Hepatic stellate cell (primary cell): Measurements from ENCODE around the gene EPHB4.
"Not testable (repeated sequence)": the region's sequence is repeated elsewhere in the genome, so short reads cannot be mapped to it uniquely, and the experiment has no call there.

Experiments used
- DNase-seq: peaks from one replicate; pipeline ENCODE4 v3.0.0; 2011; ENCODE audit warnings: low spot score

EPHB4 gene

DNA sequence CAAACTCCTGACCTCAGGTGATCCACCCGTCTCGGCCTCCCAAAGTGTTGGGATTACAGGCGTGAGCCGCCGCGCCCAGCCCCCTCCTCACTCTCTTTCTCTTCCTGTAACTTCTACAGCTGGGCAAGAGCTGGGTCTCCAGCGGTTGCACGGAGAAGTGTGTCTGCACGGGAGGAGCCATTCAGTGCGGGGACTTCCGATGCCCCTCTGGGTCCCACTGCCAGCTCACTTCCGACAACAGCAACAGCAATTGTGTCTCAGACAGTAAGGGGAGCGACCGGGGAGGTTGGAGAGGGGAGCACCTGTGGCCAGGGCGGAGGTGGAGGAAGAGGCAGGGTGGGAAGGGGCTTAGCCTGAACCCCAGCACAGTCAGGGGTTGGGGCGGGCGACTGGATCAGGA is 41.4 kb downstream of the EPHB4 start:
- DNase-seq: no peak

DNA sequence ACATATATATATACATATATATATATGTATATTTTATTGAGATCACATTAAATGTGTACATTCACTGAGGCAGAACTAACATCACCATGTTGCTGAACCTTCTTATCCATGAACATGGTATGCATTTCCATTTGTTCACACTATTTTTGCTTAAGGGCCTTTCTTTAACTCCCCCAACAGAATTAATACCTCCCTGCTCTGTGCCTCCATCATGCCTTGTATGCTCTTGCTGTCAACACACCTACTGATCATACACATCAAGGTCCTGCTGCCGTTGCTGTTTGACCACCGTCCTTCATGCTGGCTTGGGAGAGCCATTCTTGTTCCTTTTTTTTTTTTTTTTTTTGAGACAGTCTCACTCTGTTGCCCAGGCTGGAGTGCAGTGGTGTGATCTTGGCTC is 43.5 kb downstream of the EPHB4 start:
- no peak for DNase-seq

DNA sequence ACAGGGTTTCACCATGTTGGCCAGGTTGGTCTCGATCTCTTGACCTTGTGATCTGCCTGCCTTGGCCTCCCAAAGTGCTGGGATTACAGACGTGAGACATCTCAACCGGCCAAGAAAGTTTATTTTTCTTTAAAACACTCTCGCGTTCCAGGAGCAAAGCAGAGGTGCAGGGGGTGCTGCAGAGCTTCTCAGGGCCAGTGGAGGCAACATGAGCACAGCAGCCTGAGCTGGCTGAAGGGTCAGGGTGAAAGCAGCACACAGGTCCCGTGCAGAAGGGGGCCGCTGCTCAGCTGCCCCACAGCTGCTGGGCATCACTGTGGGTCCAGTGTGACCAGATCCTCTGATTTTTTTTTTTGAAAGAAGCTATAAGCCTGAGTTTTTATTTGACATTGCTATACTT is 46.1 kb downstream of the EPHB4 start:
- DNase-seq: no peak

DNA sequence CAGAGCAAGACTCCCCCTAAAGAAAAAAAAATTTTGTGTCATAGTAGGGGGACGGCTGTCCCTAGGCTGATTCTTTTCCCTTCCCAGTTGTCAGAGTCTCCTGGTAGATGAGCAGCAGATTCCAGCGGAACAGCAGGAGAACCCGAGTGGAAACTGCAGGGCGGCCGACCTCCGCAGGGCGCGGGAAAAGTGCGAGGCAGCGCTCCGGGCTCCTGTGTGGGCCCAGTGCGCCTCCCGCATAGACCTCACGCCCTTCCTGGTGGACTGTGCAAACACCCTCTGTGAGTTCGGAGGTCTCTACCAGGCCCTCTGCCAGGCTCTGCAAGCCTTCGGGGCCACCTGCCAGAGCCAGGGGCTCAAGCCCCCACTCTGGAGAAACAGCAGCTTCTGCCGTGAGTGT is 48.0 kb downstream of the EPHB4 start:
- no peak for DNase-seq

DNA sequence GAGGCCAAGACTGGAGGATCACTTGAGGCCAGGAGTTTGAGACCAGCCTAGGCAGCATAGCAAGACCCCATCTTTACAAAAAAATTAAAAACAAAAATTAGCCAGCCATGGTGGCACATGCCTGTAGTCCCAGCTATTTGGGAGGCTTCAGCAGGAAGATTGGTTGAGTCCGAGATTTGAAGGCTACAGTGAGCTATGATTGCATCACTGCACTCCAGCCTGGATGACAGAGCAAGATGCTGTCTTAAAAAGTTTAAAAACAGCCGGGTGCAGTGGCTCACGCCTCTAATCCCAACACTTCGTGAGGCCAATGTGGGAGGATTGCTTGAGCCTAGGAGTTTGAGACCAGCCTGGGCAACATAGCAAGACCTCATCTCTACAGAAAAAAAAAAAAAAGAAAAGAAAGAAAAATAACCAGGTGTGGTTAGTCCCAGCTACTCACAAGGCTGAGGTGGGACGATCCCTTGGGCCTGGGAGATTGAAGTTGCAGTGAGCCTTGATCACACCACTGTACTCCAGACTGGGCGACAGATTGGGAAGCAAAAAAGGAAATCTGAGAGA is 49.2 kb downstream of the EPHB4 start:
- no peak for DNase-seq

DNA sequence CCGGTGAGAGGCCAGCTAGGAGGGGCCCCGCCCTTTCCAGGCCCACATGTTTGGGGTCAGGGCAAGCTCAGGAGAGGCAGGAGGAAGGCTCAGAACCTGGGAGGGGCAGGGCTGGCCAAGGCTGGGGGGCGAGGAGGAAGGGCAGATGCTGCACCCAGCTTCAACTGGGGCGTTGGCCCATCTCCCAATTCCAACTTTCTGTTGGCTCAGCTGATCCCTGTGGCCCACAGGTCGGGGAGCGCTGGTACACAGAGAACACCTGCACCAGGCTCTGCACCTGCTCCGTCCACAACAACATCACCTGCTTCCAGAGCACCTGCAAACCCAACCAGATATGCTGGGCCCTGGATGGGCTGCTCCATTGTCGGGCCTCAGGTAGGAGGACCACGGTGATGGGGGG is 53.8 kb downstream of the EPHB4 start:
- DNase-seq: no peak

DNA sequence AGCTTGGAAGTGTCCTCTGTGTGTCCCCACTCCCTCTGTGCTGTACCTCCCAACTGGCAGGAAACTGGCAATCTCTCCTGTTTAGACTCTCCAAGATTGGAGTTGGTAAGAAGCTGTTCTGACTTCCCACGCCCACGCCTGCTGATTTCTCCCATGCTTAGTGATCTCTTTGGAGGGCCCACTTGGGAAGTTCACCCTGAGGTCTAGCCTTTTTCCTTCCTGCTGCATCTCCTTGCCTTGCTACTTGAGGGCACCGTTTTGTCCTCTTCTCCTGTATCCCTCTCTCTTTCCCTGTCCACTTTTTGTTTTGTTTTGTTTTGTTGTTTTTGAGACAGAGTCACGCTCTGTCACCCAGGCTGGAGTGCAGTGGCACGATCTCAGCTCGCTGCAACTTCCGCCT is 58.5 kb downstream of the EPHB4 start:
- DNase-seq: no peak

DNA sequence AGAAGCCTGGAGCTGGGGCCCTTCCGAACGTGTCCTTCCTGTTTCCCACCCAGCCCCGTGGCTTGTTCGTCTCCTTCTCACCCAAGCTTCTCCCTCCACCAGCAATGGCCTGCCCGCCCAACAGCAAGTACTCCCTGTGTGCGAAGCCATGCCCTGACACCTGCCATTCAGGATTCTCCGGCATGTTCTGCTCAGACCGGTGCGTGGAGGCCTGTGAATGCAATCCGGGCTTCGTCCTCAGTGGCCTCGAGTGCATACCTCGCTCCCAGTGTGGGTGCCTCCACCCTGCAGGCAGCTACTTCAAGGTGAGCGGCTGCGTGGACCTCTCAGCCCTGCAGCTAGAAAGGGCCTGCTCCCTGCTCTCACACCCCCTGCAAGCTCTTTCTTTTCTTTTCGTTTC is 62.1 kb downstream of the EPHB4 start:
- no peak for DNase-seq

DNA sequence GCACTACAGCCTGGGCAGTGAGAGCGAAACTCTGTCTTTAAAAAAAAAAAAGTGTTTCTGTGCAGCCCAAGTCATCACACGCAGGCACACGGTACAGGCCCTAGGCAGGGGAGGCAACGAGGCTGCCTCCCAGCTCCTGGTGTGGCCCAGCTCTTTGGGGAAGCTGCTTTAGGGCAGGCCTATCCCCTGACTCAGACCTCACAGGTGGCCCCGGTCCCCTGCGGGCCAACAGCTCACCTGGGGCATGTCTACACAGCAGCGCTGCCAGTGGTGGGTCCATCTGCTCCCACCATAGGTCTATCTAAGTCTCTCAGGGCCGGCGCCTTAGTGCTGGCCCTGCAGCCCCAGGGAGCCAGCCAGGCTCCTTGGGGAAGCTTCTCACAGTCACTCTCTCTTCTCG is 62.5 kb downstream of the EPHB4 start:
- no peak for DNase-seq

DNA sequence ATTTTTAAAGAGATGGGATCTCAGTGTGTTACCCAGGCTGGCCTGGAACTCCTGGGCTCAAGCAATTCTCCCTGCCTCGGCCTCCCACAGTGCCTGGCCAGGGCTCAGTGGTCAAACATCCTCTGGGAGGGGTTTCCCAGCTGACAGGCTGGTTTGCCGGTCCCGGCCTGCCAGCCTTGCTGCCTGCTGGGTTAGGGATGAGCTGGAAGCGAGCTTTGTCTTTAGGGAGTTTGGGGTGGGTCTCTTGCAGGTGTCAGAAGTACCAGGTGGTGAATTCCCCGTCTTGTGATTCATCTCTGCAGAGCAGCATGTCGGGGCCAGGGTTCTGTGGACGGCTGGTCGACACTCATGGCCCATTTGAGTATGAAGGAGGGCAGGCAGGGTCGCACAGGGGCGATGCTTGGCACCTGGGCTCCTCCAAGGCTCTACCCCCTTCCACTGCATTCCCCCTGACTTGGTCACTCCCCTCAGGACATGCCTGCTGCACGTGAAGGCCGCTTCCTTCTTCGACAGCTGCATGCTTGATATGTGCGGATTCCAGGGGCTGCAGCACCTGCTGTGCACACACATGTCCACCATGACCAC is 63.7 kb downstream of the EPHB4 start:
- no peak for DNase-seq

DNA sequence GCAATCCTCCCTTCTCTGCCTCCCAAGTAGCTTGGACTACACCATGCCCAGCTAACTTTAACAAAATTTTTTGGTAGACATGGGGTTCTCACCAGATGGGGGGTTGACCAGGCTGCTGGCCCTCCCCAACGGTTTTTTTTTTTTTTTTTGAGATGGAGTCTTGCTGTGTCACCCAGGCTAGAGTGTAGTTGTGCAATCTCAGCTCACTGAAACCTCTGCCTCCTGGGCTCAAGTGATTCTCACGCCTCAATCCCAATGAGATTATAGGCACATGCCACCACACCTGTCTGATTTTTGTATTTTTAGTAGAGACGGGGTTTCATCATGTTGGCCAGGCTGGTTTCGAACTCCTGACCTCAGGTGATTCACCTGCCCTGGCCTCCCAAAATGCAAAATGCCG is 64.5 kb downstream of the EPHB4 start:
- not testable (repeated sequence) for DNase-seq

DNA sequence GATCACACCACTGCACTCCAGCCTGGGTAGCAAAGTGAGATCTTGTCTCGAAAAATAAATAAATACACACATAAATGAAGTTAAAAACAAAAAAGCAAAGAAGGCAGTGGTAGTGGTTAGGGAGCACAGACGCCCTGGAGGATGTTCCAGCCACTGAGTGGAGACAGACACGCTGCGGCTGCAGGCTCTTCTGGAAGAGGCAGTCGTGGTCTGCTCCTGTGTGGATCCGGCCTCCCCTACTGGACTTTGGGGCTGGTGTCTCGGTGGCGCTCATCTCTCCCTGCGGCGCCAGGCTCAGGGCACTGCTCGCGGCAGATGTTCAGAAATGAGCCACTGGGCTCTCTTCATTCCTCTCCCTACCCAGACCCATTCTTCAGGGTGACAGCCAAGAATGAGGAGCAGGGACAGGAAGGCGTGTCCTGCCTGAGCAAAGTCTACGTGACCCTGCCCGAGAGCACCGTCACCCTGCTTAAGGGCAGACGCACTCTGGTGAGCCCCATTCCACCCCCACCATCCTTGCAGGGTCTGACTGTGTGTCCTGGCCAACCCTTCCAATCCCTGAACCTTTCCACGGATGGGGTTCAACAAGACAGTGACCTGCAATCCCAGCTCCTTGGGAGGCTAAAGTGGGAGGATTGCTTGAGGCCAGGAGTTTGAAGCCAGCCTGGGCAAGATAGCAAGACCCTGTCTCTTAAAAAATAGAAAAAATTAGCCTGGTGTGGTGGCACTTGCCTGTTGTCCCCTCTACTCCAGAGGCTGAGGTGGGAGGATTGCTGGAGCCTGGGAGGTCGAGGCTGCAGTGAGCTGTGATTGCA is 67.8 kb downstream of the EPHB4 start:
- no peak for DNase-seq

DNA sequence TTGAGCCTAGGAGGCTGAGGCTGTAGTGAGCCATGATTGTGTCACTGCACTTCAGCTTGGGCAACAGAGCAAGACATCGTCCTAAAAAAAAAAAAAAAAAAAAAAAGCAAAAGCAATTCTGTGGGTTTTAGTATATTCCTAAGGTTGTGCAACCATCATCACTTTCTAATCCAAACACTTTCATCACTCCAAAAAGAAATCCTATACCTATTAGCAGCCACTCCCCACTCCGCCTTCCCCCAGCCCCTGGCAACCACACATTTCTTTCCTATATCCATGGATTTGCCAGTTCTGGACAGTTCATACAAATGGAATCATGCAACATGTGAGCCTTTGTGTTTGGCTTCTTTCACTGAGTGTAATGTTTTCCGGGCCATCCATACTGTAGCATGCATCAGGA is 73.6 kb downstream of the EPHB4 start:
- DNase-seq: no peak

DNA sequence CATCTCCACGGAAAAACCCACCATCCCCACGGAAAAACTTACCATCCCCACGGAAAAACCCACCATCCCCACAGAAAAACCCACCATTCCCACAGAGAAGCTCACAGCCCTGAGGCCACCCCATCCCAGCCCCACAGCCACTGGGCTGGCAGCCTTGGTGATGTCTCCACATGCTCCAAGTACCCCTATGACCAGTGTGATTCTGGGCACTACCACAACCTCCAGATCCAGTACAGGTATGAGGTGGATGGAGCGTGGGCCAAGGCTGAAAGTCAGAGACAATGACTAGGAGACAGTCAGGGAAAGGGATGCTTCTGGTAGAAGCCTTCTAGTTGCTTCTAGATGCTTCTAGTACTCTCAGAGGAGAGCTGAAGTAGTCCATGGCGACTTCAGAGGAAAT is 74.3 kb downstream of the EPHB4 start:
- DNase-seq: no peak
